Middle frontal gyrus (tissue), 1 donor: ENCODE measurements around the gene GALNT10.

Experiments
- DNase-seq: peaks from one replicate; pipeline ENCODE4 v3.0.0-alpha.2; 2015; ENCODE audit warnings: low spot score; ENCODE audit errors: extremely low spot score

The GALNT10 gene

DNA sequence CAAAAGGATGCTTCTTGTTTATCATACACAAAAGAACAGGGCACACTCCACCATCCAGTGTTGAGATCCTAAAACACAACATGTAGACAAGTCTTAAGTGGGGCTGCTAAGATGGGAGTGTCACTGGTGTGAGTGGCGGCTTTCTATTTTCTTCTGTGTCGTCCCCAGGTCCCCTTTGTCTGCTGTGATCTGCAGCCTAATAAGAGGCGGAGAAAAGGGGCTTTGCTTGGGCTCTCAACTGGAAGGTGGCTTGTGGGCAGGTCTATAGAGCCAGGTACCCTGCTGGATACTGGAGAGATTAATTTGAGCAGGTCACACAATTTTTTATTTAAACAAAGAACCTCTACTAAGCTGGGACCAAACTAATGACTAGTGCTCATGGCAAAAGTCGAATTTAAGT lies 129.2 kb downstream of the GALNT10 start:
- DNase-seq, result no peak

DNA sequence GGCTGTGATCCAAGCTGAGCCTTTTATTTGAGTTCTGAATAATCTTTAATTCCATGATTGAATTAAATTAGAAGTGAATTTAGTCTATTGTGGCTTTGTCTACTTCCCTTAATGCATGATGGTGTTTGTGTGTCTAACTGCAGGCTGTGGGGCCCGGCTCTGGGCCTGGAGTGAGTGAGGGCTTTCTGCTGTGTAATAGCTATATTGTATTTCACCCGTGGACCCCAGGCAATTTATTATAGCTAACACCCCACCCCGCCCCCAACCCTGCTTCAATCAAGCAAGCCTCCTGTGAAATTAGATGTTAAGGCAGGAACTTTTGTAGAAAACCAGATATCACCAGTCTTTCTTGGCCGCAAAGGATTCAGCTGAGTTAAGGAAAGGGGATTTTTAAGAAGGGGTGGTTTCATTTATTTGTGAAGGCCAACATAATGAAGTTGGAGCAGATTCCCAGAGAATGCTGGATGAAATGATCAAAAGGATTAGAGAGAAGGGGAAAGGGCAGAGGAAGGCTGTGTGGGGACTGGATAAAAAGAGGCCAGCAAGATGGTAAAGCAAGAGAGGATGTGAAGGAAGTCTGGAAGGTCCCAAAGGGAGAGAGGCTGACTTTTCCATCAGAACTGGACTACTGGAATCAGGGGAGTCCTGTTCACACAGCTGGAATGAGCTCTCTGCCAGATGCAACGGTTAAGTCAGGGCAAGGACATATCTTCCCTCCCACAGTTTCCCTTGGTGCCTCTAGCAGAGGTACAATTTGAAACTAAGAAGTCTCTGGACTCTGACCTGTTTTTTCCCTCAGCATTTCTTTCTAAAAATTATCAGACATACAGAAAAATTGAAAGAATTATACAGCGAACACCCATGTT lies 129.9 kb downstream of the GALNT10 start:
- no peak for DNase-seq

DNA sequence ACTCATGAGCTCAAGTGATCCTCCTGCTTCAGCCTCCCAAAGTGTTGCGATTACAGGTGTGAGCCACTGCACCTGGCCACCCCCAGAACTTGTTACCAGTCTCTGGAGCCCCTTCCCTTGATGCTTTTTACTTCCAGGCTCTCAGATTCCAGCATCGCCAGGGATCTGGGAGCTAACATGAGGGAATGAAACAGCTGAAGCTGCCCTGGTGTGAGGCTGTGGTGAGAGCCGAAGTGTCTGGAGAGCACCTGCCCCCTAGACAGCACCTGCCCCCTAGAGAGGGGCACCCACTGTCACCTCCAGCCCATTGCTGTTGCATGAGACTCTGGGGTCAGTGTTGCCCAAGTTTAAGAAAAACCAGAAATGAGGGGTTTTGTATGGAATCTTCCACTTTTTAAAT lies 131.0 kb downstream of the GALNT10 start:
- DNase-seq, result no peak

DNA sequence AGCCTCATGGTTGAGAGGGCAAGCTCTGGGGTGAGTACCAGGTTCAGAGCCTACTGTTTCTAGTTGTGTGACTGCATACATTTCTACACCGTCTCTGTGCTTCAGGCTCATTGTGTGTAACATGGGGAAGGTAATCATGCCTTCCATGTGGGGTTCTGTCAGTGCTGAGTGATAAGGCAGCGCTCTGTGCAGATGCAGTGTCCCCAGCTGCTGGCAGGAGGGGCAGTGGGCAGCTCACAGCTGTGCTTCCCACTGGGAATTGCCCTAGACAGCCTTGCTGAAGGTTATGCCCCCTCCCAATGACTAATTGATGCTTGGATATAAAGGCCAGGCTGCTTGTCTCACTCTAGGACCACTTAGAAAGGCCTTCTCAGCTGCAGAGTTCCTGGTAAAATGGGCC lies 133.5 kb downstream of the GALNT10 start:
- no peak for DNase-seq

DNA sequence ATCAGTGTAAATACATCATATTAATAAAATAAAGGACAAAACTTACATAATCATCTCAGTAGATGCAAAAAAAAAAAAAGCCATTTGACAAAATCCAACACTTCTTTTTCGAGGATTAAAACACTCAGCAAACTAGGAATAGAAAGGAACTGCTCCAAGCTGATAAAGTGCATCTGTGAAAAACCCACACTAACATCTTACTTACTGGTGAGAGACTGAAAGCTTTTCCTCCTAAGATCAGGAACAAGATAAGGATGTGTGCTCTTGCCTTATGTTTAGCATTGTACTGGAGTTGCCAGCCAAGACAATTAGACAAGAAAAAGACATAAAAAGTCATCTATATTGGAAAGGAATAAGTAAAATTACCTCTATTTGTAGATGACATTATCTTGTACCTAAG lies 135.0 kb downstream of the GALNT10 start:
- no peak for DNase-seq

DNA sequence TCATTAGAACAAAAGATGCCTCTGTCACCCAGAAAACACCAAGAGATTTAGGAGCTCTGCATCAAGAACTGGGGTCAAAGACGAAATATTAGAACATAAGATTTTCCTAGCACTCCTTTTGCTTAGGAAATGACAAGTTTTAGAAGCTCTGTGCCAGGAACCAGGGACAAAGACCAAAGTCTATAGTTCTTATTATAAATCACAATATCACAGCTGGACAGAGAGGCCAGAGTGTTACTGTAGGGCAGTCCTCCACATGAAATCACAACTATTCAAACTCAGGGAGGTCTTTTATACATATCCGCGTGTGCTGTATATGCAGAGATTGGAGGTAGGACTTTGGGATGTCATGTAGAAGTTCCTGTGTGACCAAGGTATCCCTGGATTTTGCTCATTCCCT lies 138.5 kb downstream of the GALNT10 start:
- no peak for DNase-seq

DNA sequence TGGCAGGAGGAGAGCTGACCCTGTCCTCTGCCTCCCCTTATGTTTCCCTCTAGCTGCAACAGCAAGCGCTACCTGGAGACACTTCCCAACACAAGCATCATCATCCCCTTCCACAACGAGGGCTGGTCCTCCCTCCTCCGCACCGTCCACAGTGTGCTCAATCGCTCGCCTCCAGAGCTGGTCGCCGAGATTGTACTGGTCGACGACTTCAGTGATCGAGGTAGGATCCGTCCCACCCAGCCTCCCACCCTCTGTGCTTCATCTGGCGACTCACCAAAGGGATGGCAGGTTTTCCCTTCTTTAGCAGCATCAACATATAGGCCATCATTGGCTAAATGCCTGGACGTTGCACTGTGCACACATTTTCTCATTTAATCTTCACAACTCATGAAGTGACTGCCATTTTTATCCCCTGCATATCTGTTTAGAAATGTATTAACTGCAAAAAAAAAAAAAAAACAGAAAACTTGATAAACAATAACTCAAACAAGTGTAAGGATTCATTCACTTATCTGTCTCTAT lies 139.0 kb downstream of the GALNT10 start:
- no peak for DNase-seq

DNA sequence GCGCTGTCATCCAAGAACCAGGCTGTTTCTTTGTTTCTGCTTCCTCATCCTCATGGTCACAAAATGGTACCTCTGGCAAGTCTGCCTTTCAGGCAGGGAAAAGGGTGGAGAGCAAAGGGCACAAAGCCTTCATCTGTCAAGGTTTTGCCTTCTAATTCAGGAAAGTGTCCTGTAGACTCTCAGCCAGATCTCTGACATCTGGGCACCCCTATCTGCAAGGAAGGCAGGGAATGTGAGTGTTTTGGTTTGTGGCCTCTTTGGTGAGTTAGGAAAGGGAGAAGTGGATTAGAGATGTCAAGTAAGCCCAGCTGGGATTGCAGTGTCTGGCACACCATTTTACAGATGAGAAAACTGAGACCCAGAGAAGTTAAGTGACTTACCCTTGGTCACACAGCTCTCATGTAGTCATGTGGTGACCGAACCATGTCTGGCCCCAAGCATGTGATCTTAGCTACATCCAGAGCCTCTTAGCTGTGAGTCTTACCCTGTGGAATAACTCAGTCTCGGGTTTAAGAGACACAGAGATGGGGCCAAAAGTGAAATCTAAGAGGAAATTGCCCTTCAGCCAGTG lies 139.6 kb downstream of the GALNT10 start:
- DNase-seq, result no peak

DNA sequence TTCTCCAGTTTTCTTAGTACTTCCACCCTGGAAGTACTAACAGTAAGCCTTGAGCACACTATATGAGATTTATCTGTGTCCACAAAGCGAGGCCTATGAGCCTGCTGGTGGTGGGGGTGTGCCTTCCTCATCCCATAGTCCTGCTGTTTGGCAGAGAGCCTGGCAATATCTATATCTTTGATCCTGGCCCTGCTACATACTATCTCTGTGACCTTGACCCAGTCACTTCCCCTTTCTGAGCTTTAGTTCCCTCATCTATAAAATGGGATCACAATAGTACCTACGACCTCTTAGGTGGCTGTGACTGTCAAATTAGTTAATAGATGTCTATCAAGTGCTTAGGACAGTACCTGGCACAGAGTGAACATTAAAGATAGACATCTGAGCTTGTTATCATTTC lies 140.7 kb downstream of the GALNT10 start:
- no peak for DNase-seq

DNA sequence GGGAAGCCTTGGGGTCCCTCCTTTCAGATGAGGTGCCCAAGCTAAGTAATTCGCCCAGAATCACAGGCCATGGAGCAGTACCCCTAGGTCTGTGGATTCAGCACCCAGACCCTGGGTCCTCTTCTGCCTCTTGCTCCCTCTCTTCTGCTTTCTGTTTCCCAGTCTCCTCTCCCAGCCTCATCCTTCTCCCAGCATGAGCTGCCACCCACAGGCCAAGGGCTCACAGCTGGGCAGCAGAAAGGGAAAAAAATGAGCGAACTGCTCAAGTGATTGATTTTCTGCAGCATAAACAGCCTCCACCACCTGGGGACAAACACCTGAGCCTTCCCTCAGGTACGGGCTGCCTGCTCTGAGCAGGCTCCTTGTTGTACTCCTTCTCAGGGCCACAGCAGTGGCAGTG lies 141.4 kb downstream of the GALNT10 start:
- DNase-seq, result no peak

DNA sequence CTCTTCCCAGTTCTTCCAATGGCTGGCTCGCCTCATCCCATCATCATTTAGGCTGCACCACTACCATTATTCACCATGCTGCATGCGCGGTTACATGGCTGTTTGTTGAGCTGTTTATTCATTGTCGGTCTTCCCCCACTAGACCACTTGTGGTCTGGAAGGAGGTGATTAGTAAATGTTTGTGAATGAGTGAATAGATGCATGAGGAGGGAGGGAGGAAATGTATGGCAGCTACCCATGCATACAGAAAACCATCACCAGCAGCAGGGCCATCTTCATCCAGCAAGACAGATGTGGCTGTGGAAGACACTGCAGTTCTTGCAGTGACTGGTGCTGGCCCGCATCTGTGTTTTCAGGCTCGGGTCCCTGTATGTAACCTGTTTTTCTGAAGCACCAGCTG lies 141.9 kb downstream of the GALNT10 start:
- no peak for DNase-seq

DNA sequence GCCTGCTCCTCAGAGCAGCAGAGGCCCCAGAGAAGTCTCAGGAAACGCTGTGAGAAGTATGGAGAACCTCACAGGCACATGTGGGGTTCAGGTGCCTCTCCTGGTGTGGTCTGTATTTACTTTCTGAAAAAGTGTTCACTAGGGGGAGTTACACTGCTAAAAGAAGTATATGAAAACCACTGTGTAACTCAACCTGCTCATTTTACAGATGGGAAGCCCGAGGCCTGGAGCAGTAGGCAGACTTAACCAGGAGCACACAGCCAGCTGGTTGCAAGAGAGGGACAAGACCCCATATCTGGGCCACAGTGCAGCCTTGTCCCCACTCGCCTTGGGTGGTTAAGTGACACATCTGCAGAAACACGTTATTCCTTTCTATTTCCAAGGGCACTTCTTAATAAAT lies 142.5 kb downstream of the GALNT10 start:
- no peak for DNase-seq

DNA sequence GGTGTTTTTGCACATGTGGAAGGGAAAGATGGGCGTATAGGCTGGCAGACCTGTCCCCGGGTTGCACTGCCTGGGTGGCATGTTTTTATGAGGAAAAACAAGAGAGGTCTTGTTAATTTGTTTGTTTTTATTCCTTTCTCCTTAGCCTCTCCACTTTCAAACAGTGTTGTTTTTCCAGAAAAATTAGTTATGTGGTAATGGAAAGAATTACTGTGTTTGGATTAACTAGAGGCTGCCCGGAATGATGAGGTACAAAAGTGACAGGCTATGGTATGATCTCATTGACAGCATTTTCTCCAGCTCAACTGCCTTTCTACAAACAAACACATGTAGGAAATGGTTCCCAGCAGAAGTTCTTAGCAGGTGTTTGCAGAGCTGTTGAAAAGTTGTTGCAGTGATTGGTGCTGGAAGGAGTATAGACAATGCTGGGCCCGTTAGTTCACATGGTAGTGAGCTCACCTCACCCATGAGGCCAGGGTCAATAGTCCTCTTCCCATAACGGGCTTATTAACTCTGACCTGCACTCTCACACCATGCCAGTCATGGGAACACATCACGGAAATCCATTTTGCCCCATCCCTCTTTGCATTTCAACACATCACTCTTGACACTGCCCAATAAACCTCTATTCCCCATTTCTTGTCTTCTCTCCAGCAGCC lies 144.0 kb downstream of the GALNT10 start:
- no peak for DNase-seq

DNA sequence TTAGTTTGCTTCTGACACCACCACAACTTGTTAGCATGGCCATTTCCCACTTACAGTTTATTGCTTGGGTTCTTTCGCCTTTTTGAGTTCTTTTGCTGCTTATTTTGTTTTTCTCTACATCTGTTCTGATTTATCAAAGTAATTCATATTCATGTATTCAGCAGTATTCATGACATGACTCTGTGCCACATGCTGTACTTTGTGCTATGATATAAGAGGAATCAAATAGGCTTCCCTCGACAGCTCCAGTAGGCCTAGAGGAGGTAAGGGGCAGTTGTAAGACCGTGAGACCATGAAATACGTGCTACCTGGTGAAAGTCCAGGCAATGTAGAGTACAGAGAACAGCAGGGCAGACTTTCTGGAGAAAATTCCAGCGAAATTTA lies 144.5 kb downstream of the GALNT10 start:
- DNase-seq, result no peak

DNA sequence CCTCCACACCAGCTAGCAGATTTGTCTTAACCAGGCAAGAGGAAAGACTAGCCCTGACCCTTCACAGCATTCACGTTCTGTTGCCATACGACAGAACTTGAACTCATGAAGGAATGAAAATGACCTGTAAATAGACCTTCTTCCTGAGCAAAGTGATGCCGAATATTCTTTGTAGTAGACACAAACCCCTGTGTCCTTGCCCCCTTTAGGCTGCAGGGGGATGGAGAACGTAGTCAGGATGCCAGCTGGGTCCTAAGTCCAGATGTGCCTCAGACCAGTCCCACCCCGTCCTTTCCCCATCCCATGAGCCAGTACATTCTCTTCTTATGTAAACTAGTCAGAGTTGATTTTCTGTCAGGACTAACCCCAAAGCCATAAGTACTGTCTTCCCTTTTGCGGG lies 151.1 kb downstream of the GALNT10 start:
- DNase-seq, result no peak

DNA sequence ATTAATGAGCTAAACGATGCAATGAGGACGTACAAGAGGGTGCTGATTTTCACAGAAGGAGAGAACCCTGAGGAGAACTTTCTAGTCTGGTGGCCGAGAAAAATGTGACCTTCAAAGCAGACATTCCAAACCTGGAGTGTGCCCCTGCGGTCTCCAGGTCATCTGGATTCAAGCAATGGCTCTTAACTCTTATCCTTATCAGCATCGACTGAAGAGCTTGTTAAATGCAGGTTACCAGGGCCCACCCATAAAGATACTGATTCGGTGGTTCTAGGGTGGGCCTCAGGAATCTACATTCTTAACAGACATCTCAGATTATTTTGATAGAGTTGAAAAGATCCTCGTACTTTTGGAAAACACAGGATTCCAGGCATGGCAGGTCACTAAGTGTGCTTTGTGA lies 151.7 kb downstream of the GALNT10 start:
- no peak for DNase-seq

DNA sequence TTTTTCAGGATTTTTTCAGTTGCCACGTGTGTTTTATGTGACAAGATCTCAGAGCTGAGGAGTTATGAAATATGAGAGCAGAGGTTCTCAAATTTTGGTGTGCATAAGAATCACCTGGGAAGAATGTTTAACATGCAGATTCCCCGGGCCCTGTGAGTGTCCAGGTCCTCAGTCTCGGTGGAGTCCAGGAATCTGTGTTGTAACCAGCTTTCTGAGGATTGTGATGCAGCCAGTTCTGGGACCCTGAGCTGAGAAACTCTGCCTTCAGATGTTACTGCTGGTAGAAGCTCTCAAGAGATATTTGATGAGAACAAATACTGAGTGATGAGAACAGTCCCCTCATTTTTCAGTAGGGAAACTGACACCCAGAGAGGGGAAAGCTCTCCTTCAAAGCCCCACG lies 152.4 kb downstream of the GALNT10 start:
- no peak for DNase-seq

DNA sequence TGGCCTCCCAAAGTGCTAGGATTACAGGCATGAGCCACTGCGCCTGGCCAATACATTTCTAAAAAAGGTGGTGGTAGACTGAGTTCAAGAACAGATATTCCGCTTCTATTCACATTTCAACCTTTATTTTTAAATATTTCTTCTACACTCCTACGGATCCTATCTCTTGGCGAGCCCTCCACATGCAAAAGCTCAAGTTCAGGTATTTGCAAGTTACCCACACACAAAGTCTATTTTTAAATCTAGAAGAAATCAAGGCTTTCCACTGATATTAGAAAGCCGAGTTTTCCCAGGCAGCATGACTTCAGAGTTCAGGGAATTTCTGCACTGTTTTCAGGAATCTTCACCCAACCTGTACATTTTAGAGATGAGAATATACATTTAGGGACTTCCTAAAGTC lies 153.9 kb downstream of the GALNT10 start:
- no peak for DNase-seq

DNA sequence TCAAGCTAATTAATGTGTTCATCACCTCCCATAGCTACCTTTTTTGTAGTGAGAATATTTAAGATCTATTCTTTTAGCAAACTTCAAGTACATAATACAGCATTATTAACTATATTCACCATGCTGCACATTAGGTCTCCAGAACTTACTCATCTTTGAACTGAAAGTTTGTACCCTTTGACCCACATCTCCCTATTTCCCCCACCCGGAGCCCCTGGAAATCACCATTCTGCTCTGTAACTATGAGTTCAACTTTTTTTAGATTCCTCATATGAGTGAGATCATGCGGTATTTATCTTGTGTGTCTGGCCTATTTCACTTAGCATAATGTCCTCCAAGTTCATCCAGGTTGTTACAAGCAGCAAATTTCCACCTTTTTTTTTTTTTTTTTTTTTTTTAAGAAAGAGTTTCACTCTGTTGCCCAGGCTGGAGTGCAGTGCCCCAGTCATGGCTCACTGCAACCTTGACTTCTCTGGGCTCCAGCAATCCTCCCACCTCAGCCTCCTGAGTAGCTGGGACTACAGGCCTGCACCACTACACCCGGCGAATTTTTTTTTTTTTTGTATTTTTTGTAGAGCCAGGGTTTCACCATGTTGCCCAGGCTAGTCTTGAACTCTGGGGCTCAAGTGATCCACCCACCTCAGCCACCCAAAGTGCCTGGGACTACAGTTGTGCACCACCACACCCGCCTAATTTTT lies 154.9 kb downstream of the GALNT10 start:
- DNase-seq, result no peak

DNA sequence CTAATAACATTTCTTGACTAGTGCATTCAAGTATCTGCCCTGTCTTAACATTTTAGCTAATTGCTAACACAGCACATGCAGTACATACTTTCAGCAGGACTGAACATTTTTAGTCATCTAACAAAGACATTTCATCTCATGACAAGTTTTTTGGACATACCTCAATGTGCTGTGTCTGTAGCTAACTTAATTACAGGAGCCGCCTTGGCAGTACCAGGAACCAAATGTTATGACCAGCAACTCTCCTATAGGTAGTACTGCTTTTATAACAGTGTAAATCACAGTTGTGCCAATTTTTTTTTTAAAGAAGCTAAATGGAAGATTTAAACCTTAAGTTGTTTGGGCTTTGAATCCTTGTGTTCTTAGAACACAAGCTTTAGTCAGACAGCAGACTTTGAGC lies 155.9 kb downstream of the GALNT10 start:
- no peak for DNase-seq

DNA sequence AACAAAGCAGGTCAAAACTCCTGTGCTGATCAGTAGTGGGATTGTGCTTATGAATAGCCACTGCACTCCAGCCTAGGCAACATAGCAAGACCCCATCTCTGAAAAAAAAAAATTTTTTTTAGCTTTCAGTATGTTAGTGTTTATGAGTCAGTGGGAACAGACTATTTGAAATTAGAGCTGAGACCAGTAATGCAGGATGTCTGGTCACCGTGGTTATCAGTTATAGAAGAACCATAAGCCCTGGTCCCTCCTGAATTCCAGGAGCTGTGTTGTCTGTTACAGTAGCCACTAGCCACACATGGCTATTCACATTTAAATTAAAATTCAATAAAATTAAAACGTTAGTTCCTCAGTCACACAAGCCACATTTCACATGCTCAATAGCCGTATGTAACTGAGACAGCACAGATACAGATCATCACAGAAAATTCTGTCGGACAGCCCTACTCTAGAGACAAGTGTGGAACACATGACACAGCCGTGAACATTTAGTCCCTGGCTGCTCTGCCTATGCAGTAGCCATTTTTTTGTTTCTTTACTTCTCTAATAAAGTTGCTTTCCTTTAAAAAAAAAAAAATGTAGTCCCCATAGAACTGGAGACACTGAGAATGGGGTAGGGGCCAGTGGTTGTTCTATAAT lies 159.2 kb downstream of the GALNT10 start:
- no peak for DNase-seq
